Breast epithelium (tissue), 4 donors: ENCODE measurements around the gene TOLLIP. TPM values are rescaled to one million over a fixed set of nuclear protein-coding genes. Genes with fewer than 3 reads are reported as not detected.

ENCODE experiments used
- DNase-seq, 2 donors: peaks; one replicate each; pipeline ENCODE4 v3.0.0-alpha.2; 2019; ENCODE audit warnings: low spot score in 2 of 2
- H3K27ac ChIP-seq, 2 donors: fragments of 200-600 bp; sonication (generic) in 1 of 2; one replicate each; pipeline ENCODE4 v1.5.1; 2016 to 2019; ENCODE audit warnings: mild to moderate bottlenecking in 1 of 2
- H3K27me3 ChIP-seq, 2 donors: fragments of 200-600 bp; sonication (generic) in 1 of 2; one replicate each; pipeline versions ENCODE4 v1.5.1 to v1.6.0; 2017 to 2019; ENCODE audit warnings: control low read depth in 1 of 2, mild to moderate bottlenecking in 1 of 2
- H3K36me3 ChIP-seq: fragments of 200-600 bp; one replicate; pipeline ENCODE4 v1.5.1; 2019
- H3K4me1 ChIP-seq, 2 donors: fragments of 200-600 bp; sonication (generic); one replicate each; pipeline ENCODE4 v1.5.1; 2016 to 2019; ENCODE audit warnings: control low read depth in 1 of 2
- H3K4me3 ChIP-seq, 3 donors: fragments of 200-600 bp; sonication (generic); 1 replicate in 2 of 3; 2 replicates in 1 of 3; pipeline ENCODE4 v1.5.1; 2016 to 2019; ENCODE audit warnings: mild to moderate bottlenecking in 3 of 3, moderate library complexity in 2 of 3
- H3K9me3 ChIP-seq, 2 donors: fragments of 200-600 bp; sonication (generic) in 1 of 2; one replicate each; pipeline ENCODE4 v1.5.1; 2016 to 2019; ENCODE audit warnings: control low read depth in 1 of 2
- CTCF ChIP-seq, 3 donors: fragments of 450-650 bp; IDR thresholded peaks; one replicate each; pipeline ENCODE4 v1.5.1; 2016 to 2017; ENCODE audit warnings: antibody characterized with exemption in 3 of 3, mild to moderate bottlenecking in 3 of 3, moderate library complexity in 3 of 3
- POLR2A ChIP-seq: fragments of 450-650 bp; IDR thresholded peaks from one replicate; pipeline ENCODE4 v1.6.1; 2016; ENCODE audit warnings: antibody characterized with exemption, mild to moderate bottlenecking, moderate library complexity
- POLR2AphosphoS5 ChIP-seq, 3 donors: sonication (generic); formaldehyde crosslinking; IDR thresholded peaks; one replicate each; pipeline ENCODE4 v1.6.1; 2017; ENCODE audit warnings: antibody characterized with exemption in 3 of 3
- intact Hi-C: fragments of 100-400 bp; cut with DNase I; formaldehyde crosslinking; loops from one replicate; pipeline ENCODE4 v1.15.1; 2023; ENCODE audit warnings: low total_unique reads
- total RNA-seq, 3 donors: library from RNA; depleted of rRNA; stranded (reverse); fragments of >200 nt; gene quantifications; one replicate each; pipeline ENCODE4 v1.1.0, GENCODE V29; 2016

Gene TOLLIP
- total RNA-seq, 3 donors from 2014 or later: 32.8 to 47.2 (median 41.0) TPM

- H3K4me3 ChIP-seq: no peak overlapping the region
- TF ChIP-seq POLR2AphosphoS5 (IDR thresholded peaks at IDR 0.05): no peak
- H3K9me3 ChIP-seq: no peaks in the 10 kb centered on the region
- no peaks in the 10 kb centered on the region for H3K4me1 ChIP-seq
- DNase-seq: no peak
- intact Hi-C loops: no loop called here
- H3K27ac ChIP-seq: no peak overlapping the region
- H3K36me3 ChIP-seq: no peaks in the 10 kb centered on the region
- H3K27me3 ChIP-seq: peaks cover 0 to 6% of the 10 kb centered on the region in 2 donors
Observed at GRCh38 chr11:1346669-1347390, 37.4 kb upstream of the TOLLIP start.

- Histone ChIP-seq H3K4me3 (no peak overlapping the region), H3K36me3 (no peaks in the 10 kb centered on the region), H3K27me3 (peaks cover 0 to 6% of the 10 kb centered on the region in 2 donors), H3K27ac (no peak overlapping the region), H3K4me1 (no peaks in the 10 kb centered on the region), H3K9me3 (no peaks in the 10 kb centered on the region)
- DNase-seq: no peak
- intact Hi-C loops: no loop called here
- TF ChIP-seq POLR2A (no peak), CTCF (IDR thresholded peaks at IDR 0.05) (no peak), POLR2AphosphoS5 (IDR thresholded peaks at IDR 0.05) (no peak)
Observed at GRCh38 chr11:1345737-1346513, 36.5 kb upstream of the TOLLIP start.

- H3K27me3 ChIP-seq: peaks cover 0 to 3% of the 10 kb centered on the region in 2 donors
- no peak overlapping the region for H3K27ac ChIP-seq
- H3K4me3 ChIP-seq: no peak overlapping the region
- H3K4me1 ChIP-seq: no peaks in the 10 kb centered on the region
- TF ChIP-seq POLR2AphosphoS5 (IDR thresholded peaks at IDR 0.05) (no peak), CTCF (IDR thresholded peaks at IDR 0.05) (no peak), POLR2A (no peak)
- intact Hi-C loops: no loop called here
- H3K9me3 ChIP-seq: no peaks in the 10 kb centered on the region
- no peak for DNase-seq
- no peaks in the 10 kb centered on the region for H3K36me3 ChIP-seq
Observed at GRCh38 chr11:1344056-1344635, 34.7 kb upstream of the TOLLIP start.

- Histone ChIP-seq H3K27me3 (no peaks in the 10 kb centered on the region), H3K36me3 (no peaks in the 10 kb centered on the region)
- no peak for DNase-seq
Observed at GRCh38 chr11:1343391-1344055, 34.1 kb upstream of the TOLLIP start.

More at GRCh38 chr11:1343391-1344055, 34.1 kb upstream of the TOLLIP start:
- Histone ChIP-seq H3K4me3 (no peak overlapping the region), H3K27ac (no peak overlapping the region), H3K9me3 (no peaks in the 10 kb centered on the region), H3K4me1 (no peaks in the 10 kb centered on the region)
- intact Hi-C loops: no loop called here
- TF ChIP-seq POLR2A (no peak), POLR2AphosphoS5 (IDR thresholded peaks at IDR 0.05) (no peak), CTCF (IDR thresholded peaks at IDR 0.05) (no peak)
